RWPE2 (cell line): ENCODE results near the gene SLC25A6.
A peak's percentile ranks its signal among the peaks of the same experiment; 100 is the strongest.

Experiments
- ATAC-seq: fragments of 200-7000 bp; cut with Tn5 transposase; 3 replicates; pipeline ENCODE4 v1.9.1; 2021; ENCODE audit warnings: low read depth
- DNase-seq: peaks from one replicate; pipeline ENCODE4 v3.0.0-alpha.2; 2020; ENCODE audit warnings: low spot score
- H3K27ac ChIP-seq: fragments of 450-650 bp; 2 replicates; pipeline ENCODE4 v1.5.1; 2017; ENCODE audit warnings: mild to moderate bottlenecking; ENCODE audit not compliant: poor library complexity, severe bottlenecking
- H3K27me3 ChIP-seq: fragments of 250-450 bp; sonication (Bioruptor Pico); 2 replicates; pipeline ENCODE4 v1.5.1; 2021; ENCODE audit warnings: mild to moderate bottlenecking, moderate library complexity; ENCODE audit not compliant: insufficient read depth, poor library complexity, severe bottlenecking
- H3K36me3 ChIP-seq: fragments of 250-450 bp; sonication (Bioruptor Pico); 2 replicates; pipeline ENCODE4 v1.5.1; 2020; ENCODE audit warnings: low read depth, mild to moderate bottlenecking, moderate library complexity
- H3K4me1 ChIP-seq: fragments of 250-450 bp; sonication (Bioruptor Pico); 2 replicates; pipeline ENCODE4 v1.5.1; 2021; ENCODE audit warnings: mild to moderate bottlenecking, moderate library complexity; ENCODE audit not compliant: insufficient read depth, poor library complexity, severe bottlenecking
- H3K4me3 ChIP-seq: fragments of 250-450 bp; sonication (Bioruptor Pico); 2 replicates; pipeline ENCODE4 v1.5.1; 2021; ENCODE audit warnings: mild to moderate bottlenecking, moderate library complexity; ENCODE audit not compliant: severe bottlenecking
- H3K9me3 ChIP-seq: fragments of 250-450 bp; sonication (Bioruptor Pico); 2 replicates; pipeline ENCODE4 v1.5.1; 2021; ENCODE audit warnings: mild to moderate bottlenecking, moderate library complexity; ENCODE audit not compliant: severe bottlenecking
- CTCF ChIP-seq: fragments of 450-650 bp; IDR thresholded peaks from one replicate; pipeline ENCODE4 v1.5.1; 2017; ENCODE audit warnings: mild to moderate bottlenecking, moderate library complexity; ENCODE audit not compliant: poor library complexity, severe bottlenecking

SLC25A6 gene

DNA sequence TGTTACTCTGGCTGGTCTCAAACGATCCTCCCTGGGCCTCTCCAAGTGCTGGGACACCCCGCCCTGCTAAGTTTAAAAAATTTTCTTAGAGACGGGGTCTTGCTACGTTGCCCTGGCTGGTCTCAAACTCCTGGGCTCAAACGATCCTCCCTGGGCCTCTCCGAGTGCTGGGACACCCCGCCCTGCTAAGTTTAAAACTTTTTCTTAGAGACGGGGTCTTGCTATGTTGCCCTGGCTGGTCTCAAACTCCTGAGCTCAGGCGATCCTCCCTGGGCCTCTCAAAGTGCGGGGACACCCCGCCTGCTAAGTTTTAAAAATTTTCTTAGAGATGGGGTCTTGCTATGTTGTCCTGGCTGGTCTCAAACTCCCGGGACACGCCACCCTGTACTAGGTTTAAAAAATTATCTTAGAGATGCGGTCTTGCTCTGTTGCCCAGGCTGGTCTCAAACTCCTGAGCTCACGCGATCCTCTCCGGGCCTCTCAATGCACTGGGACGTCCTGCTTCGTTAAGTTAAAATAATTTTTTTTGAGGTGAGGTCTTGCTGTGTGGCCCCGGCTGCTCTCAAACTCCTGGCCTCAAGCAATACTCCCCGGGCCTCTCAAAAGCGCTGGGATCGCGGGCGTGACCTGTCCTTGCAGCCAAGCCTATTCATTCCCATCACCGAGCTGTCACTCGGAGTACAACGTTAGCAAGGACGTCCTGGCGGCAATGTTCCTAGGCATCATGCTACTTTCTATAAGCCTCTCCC, 1.1 kb downstream of the SLC25A6 start:
- DNase-seq (peak; percentile 59), ATAC-seq (no peak)
- H3K9me3 ChIP-seq: no peaks in the 10 kb centered on the region
- no peaks in the 10 kb centered on the region for H3K4me1 ChIP-seq
- peaks cover 65% of the 10 kb centered on the region for H3K36me3 ChIP-seq
- H3K27me3 ChIP-seq: no peaks in the 10 kb centered on the region
- peak overlapping the region; percentile 90 for H3K4me3 ChIP-seq
- TF ChIP-seq CTCF: no peak
- H3K27ac ChIP-seq: peak overlapping the region; percentile 91

DNA sequence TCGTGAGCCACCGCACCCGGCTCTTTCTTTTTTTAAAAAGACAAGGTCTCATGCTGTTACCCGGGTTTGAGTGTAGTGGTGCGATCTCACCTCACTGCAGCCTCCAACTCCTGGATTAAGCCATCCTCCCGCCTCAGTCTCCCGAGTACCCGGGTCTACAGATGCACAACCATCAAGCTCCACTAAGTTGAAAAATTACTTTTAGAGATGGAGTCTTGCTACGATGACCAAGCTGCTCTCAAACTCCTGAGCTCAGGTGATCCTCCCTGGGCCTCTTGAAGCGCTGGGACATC, 2.0 kb downstream of the SLC25A6 start:
- peaks cover 69% of the 10 kb centered on the region for H3K36me3 ChIP-seq
- no peak overlapping the region for H3K27ac ChIP-seq
- ATAC-seq (no peak), DNase-seq (peak; percentile 21)
- TF ChIP-seq CTCF: no peak
- no peaks in the 10 kb centered on the region for H3K4me1 ChIP-seq
- H3K4me3 ChIP-seq: no peak overlapping the region
- no peaks in the 10 kb centered on the region for H3K9me3 ChIP-seq
- no peaks in the 10 kb centered on the region for H3K27me3 ChIP-seq

- Histone ChIP-seq H3K27me3 (no peaks in the 10 kb centered on the region), H3K4me1 (no peaks in the 10 kb centered on the region), H3K36me3 (peaks cover 75% of the 10 kb centered on the region), H3K4me3 (no peak overlapping the region), H3K27ac (no peak overlapping the region), H3K9me3 (no peaks in the 10 kb centered on the region)
- ATAC-seq: no peak
- DNase-seq: peak; percentile 73
- TF ChIP-seq CTCF: no peak
Observed at GRCh38 chrX:1389181-1389992, 2.5 kb downstream of the SLC25A6 start.

DNA sequence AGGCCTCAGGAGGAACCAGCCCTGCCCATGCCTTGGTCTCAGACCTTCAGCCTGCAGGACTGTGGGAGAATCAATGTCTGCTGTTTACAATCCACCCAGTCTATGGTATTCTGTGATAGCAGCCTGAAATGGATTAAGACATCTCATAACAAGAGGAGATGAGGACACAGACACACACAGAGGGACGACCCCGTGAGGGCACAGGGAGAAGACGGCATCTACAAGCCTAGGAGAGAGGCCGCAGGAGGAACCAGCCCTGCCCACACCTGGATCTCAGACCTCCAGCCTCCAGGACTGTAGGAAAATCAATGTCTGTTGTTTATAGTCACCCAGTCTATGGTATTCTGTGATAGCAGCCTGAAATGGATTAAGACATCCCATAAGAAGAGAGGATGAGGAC, 3.3 kb downstream of the SLC25A6 start:
- Histone ChIP-seq H3K9me3 (no peaks in the 10 kb centered on the region), H3K4me1 (no peaks in the 10 kb centered on the region), H3K36me3 (peaks cover 82% of the 10 kb centered on the region), H3K4me3 (no peak overlapping the region), H3K27me3 (no peaks in the 10 kb centered on the region), H3K27ac (no peak overlapping the region)
- ATAC-seq (no peak), DNase-seq (peak; percentile 37)
- TF ChIP-seq CTCF: no peak
